Upper lobe of left lung (tissue), 4 donors: ENCODE measurements around the gene STARD7.

Experiments
- POLR2A ChIP-seq, 4 donors: fragments of 450-650 bp; IDR thresholded peaks; one replicate each; pipeline ENCODE4 v1.5.1; 2016 to 2017; ENCODE audit warnings: antibody characterized with exemption in 4 of 4, mild to moderate bottlenecking in 2 of 4
- POLR2AphosphoS5 ChIP-seq, 2 donors: sonication (generic); formaldehyde crosslinking; IDR thresholded peaks; one replicate each; pipeline ENCODE4 v1.5.1; 2017; ENCODE audit warnings: antibody characterized with exemption in 2 of 2
- TF ChIP-seq, protein P1 (sequence below), 6 experiments: fragments of 450-650 bp in 4 of 6; fragments of 200-600 bp in 2 of 6; sonication (generic) in 2 of 6; IDR thresholded peaks; one replicate each; pipeline ENCODE4 v1.5.1; 2016 to 2019; ENCODE audit warnings: antibody characterized with exemption in 6 of 6

DNA sequence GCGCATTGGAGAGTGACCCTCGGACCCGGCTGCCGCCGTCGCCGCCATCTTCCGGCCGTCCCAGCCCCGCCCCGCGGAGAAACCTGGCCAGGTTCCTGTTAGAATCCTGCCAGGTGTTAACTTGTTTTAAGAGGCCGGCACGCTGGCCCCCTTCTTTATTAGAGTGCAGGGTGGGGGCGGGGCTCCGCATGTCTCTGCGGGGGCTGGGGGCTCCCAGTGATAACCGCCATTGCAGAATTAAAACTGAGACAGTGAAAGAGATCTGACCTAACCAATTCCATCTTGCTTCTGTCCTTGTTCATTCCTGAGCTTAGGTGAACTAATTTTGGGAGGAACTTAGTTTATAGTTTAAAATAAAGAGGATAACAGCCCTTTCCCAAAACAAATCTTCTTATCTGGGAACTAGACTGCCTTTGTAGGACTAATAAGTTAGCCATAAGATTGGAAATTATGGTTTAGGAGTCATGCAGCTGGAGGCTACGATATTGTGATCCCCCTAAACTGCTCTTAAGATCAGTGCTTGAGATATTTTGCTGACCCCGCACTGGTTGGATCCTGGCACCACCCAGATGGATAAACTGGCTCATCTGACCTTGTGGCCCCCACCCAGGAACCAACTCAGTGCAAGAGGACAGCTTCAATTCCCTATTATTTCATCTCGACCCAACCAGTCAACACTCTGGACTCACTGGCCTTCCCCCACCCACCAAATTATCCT, 543 bp upstream of the STARD7 start:
- TF ChIP-seq POLR2AphosphoS5 (IDR thresholded peaks at IDR 0.05) (no peak), POLR2A (IDR thresholded peaks at IDR 0.05) (no peak)
- TF ChIP-seq, protein P1, sequence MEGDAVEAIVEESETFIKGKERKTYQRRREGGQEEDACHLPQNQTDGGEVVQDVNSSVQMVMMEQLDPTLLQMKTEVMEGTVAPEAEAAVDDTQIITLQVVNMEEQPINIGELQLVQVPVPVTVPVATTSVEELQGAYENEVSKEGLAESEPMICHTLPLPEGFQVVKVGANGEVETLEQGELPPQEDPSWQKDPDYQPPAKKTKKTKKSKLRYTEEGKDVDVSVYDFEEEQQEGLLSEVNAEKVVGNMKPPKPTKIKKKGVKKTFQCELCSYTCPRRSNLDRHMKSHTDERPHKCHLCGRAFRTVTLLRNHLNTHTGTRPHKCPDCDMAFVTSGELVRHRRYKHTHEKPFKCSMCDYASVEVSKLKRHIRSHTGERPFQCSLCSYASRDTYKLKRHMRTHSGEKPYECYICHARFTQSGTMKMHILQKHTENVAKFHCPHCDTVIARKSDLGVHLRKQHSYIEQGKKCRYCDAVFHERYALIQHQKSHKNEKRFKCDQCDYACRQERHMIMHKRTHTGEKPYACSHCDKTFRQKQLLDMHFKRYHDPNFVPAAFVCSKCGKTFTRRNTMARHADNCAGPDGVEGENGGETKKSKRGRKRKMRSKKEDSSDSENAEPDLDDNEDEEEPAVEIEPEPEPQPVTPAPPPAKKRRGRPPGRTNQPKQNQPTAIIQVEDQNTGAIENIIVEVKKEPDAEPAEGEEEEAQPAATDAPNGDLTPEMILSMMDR (IDR thresholded peaks at IDR 0.05): no peak
